Parathyroid adenoma (tissue), 2 donors: ENCODE measurements around the gene SPECC1.
"Not testable (repeated sequence)": the region's sequence is repeated elsewhere in the genome, so short reads cannot be mapped to it uniquely, and the experiment has no call there.

Experiments used
- H2AFZ ChIP-seq: fragments of 300-600 bp; sonication (generic); one replicate; pipeline ENCODE4 v1.7.0; 2017; ENCODE audit warnings: antibody characterized with exemption, mild to moderate bottlenecking
- H3K27ac ChIP-seq: fragments of 300-600 bp; sonication (generic); one replicate; pipeline ENCODE4 v1.7.0; 2017
- H3K27me3 ChIP-seq: fragments of 300-600 bp; sonication (generic); one replicate; pipeline ENCODE4 v1.7.0; 2017; ENCODE audit warnings: low read length; ENCODE audit not compliant: control insufficient read depth, insufficient read depth
- H3K36me3 ChIP-seq: fragments of 300-600 bp; sonication (generic); one replicate; pipeline ENCODE4 v1.7.0; 2017; ENCODE audit warnings: low read length; ENCODE audit not compliant: control insufficient read depth, insufficient read depth
- H3K4me1 ChIP-seq: fragments of 300-600 bp; sonication (generic); one replicate; pipeline ENCODE4 v1.7.0; 2017; ENCODE audit warnings: control low read depth
- H3K4me2 ChIP-seq: fragments of 300-600 bp; sonication (generic); one replicate; pipeline ENCODE4 v1.7.0; 2017; ENCODE audit warnings: low read length
- H3K4me3 ChIP-seq: fragments of 300-600 bp; sonication (generic); one replicate; pipeline ENCODE4 v1.7.0; 2017; ENCODE audit warnings: low read depth, low read length
- H3K79me2 ChIP-seq: fragments of 300-600 bp; sonication (generic); one replicate; pipeline ENCODE4 v1.7.0; 2017; ENCODE audit warnings: control low read depth
- H3K9ac ChIP-seq: fragments of 300-600 bp; sonication (generic); one replicate; pipeline ENCODE4 v1.7.0; 2017; ENCODE audit warnings: mild to moderate bottlenecking
- H3K9me3 ChIP-seq: fragments of 300-600 bp; sonication (generic); one replicate; pipeline ENCODE4 v1.7.0; 2017; ENCODE audit warnings: low read length; ENCODE audit not compliant: control insufficient read depth
- TF ChIP-seq, protein P1 (sequence below): fragments of 300-600 bp; sonication (generic); IDR thresholded peaks from one replicate; pipeline ENCODE4 v1.7.0; 2017; ENCODE audit warnings: antibody characterized with exemption, mild to moderate bottlenecking
- donor health status: primary hyperparathyroidism.

SPECC1 gene

GRCh38 chr17:20189302-20189701 lies 180.1 kb downstream of the SPECC1 start:
- Histone ChIP-seq H3K27me3 (no peaks in the 10 kb centered on the region), H3K9ac (no peak overlapping the region), H3K4me3 (no peak overlapping the region), H3K4me2 (no peak overlapping the region), H3K4me1 (no peaks in the 10 kb centered on the region), H3K9me3 (no peaks in the 10 kb centered on the region), H3K36me3 (no peaks in the 10 kb centered on the region), H3K79me2 (no peaks in the 10 kb centered on the region), H2AFZ (no peak overlapping the region), H3K27ac (no peak overlapping the region)
- TF ChIP-seq, protein P1, sequence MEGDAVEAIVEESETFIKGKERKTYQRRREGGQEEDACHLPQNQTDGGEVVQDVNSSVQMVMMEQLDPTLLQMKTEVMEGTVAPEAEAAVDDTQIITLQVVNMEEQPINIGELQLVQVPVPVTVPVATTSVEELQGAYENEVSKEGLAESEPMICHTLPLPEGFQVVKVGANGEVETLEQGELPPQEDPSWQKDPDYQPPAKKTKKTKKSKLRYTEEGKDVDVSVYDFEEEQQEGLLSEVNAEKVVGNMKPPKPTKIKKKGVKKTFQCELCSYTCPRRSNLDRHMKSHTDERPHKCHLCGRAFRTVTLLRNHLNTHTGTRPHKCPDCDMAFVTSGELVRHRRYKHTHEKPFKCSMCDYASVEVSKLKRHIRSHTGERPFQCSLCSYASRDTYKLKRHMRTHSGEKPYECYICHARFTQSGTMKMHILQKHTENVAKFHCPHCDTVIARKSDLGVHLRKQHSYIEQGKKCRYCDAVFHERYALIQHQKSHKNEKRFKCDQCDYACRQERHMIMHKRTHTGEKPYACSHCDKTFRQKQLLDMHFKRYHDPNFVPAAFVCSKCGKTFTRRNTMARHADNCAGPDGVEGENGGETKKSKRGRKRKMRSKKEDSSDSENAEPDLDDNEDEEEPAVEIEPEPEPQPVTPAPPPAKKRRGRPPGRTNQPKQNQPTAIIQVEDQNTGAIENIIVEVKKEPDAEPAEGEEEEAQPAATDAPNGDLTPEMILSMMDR: no peak

- Histone ChIP-seq H3K27ac (no peak overlapping the region), H3K36me3 (no peaks in the 10 kb centered on the region), H3K9me3 (no peaks in the 10 kb centered on the region), H3K4me2 (no peak overlapping the region), H3K4me1 (no peaks in the 10 kb centered on the region), H3K27me3 (no peaks in the 10 kb centered on the region), H3K4me3 (no peak overlapping the region), H3K9ac (no peak overlapping the region), H2AFZ (no peak overlapping the region), H3K79me2 (no peaks in the 10 kb centered on the region)
- TF ChIP-seq, protein P1: no peak
Observed at GRCh38 chr17:20189979-20190378, 180.8 kb downstream of the SPECC1 start.

DNA sequence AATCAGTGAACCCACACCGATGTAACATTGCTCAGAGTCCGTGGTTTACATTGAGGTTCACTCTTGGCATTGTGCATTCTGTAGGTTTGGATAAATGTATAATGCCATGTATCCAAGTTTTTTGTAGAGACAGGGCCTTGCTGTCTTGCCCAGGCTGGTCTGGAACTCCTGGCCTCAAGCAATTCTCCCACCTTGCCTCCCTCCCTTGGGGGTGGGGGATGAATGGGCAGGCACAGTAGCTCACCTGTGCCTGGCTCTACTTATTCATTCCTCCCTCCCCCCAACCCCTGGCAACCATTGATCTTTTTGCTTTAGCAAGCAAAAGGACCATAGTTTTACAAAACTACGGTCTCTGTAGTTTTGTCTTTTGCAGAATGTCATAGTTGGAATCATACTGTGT lies 181.4 kb downstream of the SPECC1 start:
- Histone ChIP-seq H3K27me3 (no peaks in the 10 kb centered on the region), H3K9me3 (no peaks in the 10 kb centered on the region), H3K4me3 (no peak overlapping the region), H3K4me2 (no peak overlapping the region), H3K9ac (no peak overlapping the region), H2AFZ (no peak overlapping the region), H3K36me3 (no peaks in the 10 kb centered on the region), H3K4me1 (no peaks in the 10 kb centered on the region), H3K79me2 (no peaks in the 10 kb centered on the region), H3K27ac (no peak overlapping the region)
- TF ChIP-seq, protein P1: no peak

DNA sequence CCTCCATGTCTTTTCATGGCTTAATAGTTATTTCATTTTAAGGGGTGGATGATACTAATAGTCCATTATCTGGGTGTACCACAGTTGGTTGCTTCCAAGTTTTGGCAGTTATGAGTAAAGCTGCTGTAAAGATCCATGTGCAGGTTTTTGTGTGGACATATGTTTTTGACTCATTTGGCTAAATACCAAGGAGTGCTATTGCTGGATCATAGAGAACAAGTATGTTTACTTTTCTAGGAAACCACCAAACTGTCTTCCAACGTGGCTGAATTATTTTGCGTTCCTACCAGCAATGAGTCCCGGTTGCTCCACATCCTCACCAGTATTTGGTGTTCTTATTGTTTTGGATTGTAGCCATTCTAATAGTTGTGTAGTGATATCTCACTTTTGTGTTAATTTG lies 181.9 kb downstream of the SPECC1 start:
- TF ChIP-seq, protein P1: no peak
- Histone ChIP-seq H3K4me3 (no peak overlapping the region), H3K79me2 (no peaks in the 10 kb centered on the region), H3K4me2 (no peak overlapping the region), H3K36me3 (no peaks in the 10 kb centered on the region), H2AFZ (no peak overlapping the region), H3K9ac (no peak overlapping the region), H3K9me3 (no peaks in the 10 kb centered on the region), H3K27me3 (no peaks in the 10 kb centered on the region), H3K27ac (no peak overlapping the region), H3K4me1 (no peaks in the 10 kb centered on the region)

GRCh38 chr17:20196286-20196685 lies 187.1 kb downstream of the SPECC1 start:
- H3K9ac ChIP-seq, H2AFZ ChIP-seq, H3K4me3 ChIP-seq, H3K36me3 ChIP-seq, H3K27me3 ChIP-seq, H3K27ac ChIP-seq, H3K79me2 ChIP-seq, H3K4me1 ChIP-seq, H3K9me3 ChIP-seq, H3K4me2 ChIP-seq: not testable (repeated sequence)
